ENCODE data around the gene HBG2.

DNA sequence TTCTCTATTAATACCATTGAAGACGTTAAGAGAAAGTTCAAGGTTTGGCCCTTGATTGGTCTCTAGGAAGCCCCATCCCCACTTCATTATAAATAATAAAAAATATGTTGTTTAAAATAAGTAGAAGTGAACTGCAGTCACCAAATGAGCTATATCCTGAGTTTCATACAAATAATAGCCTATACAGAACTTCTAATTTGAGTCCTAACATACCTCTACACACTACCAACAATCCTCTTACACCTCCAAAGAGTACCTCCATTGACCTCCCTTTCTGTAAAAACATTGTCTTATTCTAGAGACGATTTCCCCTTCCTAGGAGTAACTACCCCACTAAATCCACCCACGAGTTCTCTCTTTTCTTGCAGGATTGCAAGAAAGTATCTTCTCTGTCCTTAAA is 13.1 kb downstream of the HBG2 start:
- TF ChIP-seq CTCF (IDR thresholded peaks at IDR 0.05; ENCODE audit: insufficient read depth, low read length) = no peak
- TF ChIP-seq POLR2AphosphoS5 (IDR thresholded peaks at IDR 0.05; ENCODE audit: low read depth) = no peak
- no peak for TF ChIP-seq REST (IDR thresholded peaks at IDR 0.05; ENCODE audit: insufficient replicate concordance, low read depth)
- no peak for TF ChIP-seq GABPA (IDR thresholded peaks at IDR 0.05; ENCODE audit: low read depth)
